Osteocyte (in vitro differentiated cells): ENCODE data around the gene MESD. TPM values are rescaled to one million over a fixed set of nuclear protein-coding genes. Genes with fewer than 3 reads are reported as not detected.
"Not testable (repeated sequence)": the region's sequence is repeated elsewhere in the genome, so short reads cannot be mapped to it uniquely, and the experiment has no call there.

Source experiments
- DNase-seq: peaks from one replicate; pipeline ENCODE4 v3.0.0; 2021; ENCODE audit warnings: mixed read lengths; ENCODE audit not compliant: unreplicated experiment; ENCODE audit errors: extremely low spot score
- H3K27ac Mint-ChIP-seq: one replicate; pipeline ENCODE4 v1.8.0; 2021; ENCODE audit warnings: mild to moderate bottlenecking, mixed read lengths; ENCODE audit not compliant: unreplicated experiment
- H3K27me3 Mint-ChIP-seq: one replicate; pipeline ENCODE4 v1.8.0; 2021; ENCODE audit warnings: mixed read lengths; ENCODE audit not compliant: unreplicated experiment
- H3K36me3 Mint-ChIP-seq: one replicate; pipeline ENCODE4 v1.8.0; 2021; ENCODE audit warnings: mixed read lengths; ENCODE audit not compliant: unreplicated experiment
- H3K4me1 Mint-ChIP-seq: one replicate; pipeline ENCODE4 v1.8.0; 2021; ENCODE audit warnings: mixed read lengths; ENCODE audit not compliant: unreplicated experiment
- H3K4me3 Mint-ChIP-seq: one replicate; pipeline ENCODE4 v1.8.0; 2021; ENCODE audit warnings: mild to moderate bottlenecking, moderate library complexity, mixed read lengths; ENCODE audit not compliant: unreplicated experiment
- H3K9me3 Mint-ChIP-seq: one replicate; pipeline ENCODE4 v1.8.0; 2021; ENCODE audit warnings: mixed read lengths; ENCODE audit not compliant: unreplicated experiment
- CTCF ChIP-seq: fragments of 200-600 bp; sonication (generic); IDR thresholded peaks from 2 replicates; pipeline ENCODE4 v1.5.0; 2021; ENCODE audit warnings: antibody characterized with exemption, mild to moderate bottlenecking, moderate library complexity
- total RNA-seq: library from RNA; stranded (reverse); gene quantifications from 2 replicates; pipeline ENCODE4 v1.2.1, GENCODE V29; 2021

MESD gene
- total RNA-seq, 1 donor from 2014 or later, result 25.3 TPM

DNA sequence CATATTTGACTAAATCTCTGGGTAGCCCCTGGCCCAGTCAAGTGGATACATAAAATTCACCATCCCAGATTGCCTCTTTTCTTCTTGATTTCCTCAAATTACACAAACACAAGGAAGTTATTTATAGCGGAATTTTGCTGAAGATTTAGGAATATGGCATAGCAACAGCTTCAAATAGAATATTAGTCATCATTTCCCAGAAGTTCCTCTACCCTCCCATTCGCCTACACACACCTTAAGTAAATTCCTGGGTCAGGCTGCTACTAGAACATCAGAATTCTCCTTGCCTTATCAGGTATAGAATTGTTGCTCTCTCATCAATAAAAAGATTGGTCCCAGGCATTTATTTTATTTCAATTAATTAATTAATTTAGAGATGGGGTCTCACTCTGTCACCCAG lies 31.6 kb downstream of the MESD start:
- H3K27me3 Mint-ChIP-seq, result no peaks in the 10 kb centered on the region
- TF ChIP-seq CTCF, result no peak
- H3K4me1 Mint-ChIP-seq, result peaks cover 37% of the 10 kb centered on the region
- no peak for DNase-seq
- H3K9me3 Mint-ChIP-seq, result no peaks in the 10 kb centered on the region
- H3K27ac Mint-ChIP-seq, result no peak overlapping the region
- H3K36me3 Mint-ChIP-seq, result peaks cover 16% of the 10 kb centered on the region
- H3K4me3 Mint-ChIP-seq, result no peak overlapping the region

DNA sequence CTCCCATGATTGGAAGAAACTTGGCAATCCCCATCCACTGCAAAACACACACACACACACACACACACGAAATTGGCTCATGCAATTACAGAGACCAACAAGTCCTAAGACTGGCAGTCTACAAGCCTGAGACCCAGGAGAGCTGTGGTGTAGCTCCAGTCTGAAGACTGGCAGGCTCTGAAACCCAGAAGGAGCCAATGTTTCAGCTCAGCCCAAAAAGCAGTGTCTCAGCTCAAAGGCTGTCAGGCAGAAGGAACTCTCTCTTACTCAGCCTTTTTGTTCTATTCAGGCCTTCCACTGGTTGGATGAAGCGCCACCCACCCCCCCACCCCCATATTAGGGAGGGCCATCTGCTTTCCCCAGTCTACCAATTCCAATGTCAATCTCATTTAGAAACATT lies 32.1 kb downstream of the MESD start:
- peak; percentile 36 for DNase-seq
- Mint-ChIP-seq H3K4me1 (peaks cover 42% of the 10 kb centered on the region), H3K36me3 (peaks cover 12% of the 10 kb centered on the region), H3K4me3 (no peak overlapping the region), H3K27me3 (no peaks in the 10 kb centered on the region), H3K9me3 (no peaks in the 10 kb centered on the region), H3K27ac (no peak overlapping the region)
- TF ChIP-seq CTCF, result no peak

DNA sequence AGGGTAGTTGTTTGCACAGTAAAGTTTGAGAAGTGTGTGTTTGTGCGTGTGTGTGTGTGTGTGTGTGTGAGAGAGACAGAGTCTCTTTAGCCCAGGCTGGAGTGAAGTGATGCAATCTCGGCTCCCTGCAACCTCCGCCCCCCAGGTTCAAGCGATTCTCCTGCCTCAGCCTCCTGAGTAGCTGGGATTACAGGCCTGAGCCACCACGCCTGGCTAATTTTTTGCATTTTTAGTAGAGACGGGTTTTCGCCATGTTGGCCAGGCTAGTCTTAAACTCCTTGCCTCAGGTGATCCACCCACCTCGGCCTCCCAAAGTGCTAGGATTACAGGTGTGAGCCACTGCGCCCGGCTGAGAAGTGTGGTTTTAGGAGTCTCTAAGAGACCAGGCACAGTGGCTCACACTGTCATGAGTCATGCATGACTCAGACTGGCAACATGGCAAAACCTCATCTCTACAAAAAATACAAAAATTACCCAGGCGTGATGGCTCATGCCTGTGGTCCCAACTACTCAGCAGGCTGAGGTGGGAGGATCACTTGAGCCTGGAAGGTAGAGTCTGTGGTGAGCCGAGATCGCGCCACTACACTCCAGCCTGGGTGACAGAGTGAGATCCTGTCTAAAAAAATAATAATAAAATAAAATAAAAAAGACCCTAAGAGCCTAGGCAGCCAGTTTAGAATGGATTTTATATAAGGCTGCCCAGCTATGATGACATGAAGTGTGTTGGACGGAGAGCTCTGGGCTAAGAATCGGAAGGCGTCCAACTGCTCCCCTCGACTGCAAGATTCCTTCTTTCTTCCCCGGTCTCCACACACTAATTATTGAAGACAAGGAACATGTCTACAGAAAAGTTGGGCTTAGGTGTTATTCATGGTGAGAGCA lies 33.8 kb downstream of the MESD start:
- peak; percentile 77 for DNase-seq
- Mint-ChIP-seq H3K27ac (peak overlapping the region; percentile 72), H3K4me1 (peaks cover 53% of the 10 kb centered on the region), H3K36me3 (peaks cover 18% of the 10 kb centered on the region)
- H3K4me3 Mint-ChIP-seq, H3K9me3 Mint-ChIP-seq, H3K27me3 Mint-ChIP-seq: not testable (repeated sequence)

DNA sequence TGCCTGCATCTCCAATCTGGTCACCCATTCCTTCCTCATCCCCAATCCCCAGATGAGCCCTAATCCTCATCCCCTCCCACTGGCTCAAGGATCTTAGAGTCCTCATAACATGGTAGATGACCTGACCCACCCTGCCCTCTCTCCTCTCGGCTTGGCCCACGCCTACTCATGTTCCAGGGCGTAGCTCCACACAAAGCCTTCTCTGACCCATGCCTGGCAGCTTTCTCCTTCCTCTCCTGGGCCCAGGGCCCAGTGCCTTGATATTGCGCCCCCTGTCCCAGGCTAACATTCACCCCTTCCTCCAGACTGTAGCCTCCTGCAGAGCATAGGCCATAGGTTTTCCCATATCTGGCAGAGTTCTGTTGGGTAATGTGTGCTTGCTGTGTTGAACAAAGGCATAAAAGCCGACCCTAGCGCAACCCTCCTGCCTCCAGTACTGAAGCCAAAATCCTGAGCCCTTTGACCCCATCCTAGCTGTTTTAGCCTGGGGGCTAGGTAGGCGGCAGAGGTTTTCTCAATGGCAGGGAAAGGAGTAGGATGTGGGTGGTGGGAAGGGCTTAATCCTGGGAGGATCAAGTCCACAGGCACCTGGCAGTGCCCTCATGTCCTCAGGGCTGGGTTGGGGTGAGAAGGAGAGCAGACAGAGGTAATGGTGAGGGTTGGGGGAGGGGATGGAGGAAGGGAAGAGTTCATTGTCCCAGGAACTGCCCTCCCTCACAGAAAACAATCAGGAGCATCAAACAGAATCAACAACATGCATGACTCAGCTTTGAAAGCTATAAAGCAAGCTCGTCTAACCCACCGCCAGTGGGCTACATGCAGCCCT lies 35.5 kb downstream of the MESD start:
- peak; percentile 77 for DNase-seq
- TF ChIP-seq CTCF, result no peak
- H3K9me3 Mint-ChIP-seq, result no peaks in the 10 kb centered on the region
- peaks cover 55% of the 10 kb centered on the region for H3K4me1 Mint-ChIP-seq
- H3K36me3 Mint-ChIP-seq, result peaks cover 30% of the 10 kb centered on the region
- peak overlapping the region; percentile 53 for H3K27ac Mint-ChIP-seq
- no peaks in the 10 kb centered on the region for H3K27me3 Mint-ChIP-seq
- H3K4me3 Mint-ChIP-seq, result no peak overlapping the region

DNA sequence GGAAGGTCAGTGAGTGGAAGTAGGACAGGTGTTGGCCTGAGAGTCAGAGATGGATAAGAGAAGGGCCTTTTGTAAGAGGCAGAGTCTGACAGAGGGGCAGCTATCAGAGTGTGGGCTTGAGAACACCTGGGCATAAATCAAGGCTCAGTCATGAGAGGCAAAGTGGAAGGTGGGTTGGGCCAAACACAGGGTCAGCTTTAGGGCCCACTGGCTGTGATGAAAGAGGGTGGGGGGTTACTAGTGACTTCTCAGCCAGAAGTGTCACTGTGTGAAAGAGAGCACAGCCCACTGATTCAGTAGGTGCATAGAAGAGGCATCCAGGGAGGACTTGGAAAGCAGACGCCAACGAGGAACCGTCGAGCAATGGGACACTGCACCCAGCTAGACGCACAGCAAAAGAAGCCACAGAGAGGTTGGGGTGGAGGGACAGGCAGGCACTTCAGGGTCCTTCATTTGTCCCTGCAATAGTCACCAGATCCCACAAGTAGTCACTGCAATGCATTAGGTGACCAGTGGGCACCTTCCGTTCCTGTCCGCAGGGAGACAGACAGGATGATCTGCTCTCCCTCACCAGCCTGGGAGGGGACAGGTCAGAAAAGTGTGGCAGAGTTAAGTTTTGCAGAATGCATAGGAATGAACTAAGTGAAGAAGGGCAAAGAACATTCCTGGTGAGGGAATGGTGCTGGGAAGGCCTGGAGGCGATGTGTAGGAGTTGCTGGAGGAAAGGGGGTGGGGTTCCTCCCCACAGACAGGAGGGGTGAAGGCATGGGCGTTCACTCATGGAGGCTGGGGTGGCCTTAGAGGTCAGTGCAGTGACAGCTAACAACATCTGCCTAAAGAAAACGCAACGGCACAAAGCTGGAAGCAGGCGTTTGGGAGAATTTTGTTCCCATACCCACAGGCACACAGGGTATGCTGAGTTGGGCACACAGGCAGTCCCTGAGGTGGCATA lies 36.3 kb downstream of the MESD start:
- peaks cover 55% of the 10 kb centered on the region for H3K4me1 Mint-ChIP-seq
- peak; percentile 80 for DNase-seq
- TF ChIP-seq CTCF, result no peak
- H3K27ac Mint-ChIP-seq, result peak overlapping the region; percentile 53
- H3K27me3 Mint-ChIP-seq, result no peaks in the 10 kb centered on the region
- H3K4me3 Mint-ChIP-seq, result no peak overlapping the region
- H3K36me3 Mint-ChIP-seq, result peaks cover 30% of the 10 kb centered on the region
- no peaks in the 10 kb centered on the region for H3K9me3 Mint-ChIP-seq
